GM12878 (cell line): ENCODE results near the gene CDCA7. TPM values are rescaled to one million over a fixed set of nuclear protein-coding genes. Genes with fewer than 3 reads are reported as not detected.

Experiments
- ATAC-seq: fragments of 200-7000 bp; cut with Tn5 transposase; 3 replicates; pipeline ENCODE4 v1.9.1; 2020; ENCODE audit warnings: mild to moderate bottlenecking, moderate library complexity
- BruUV-seq: library from RNA; stranded (reverse); fragments of 400-500 nt; replicated peaks from 2 replicates; lab custom pipeline; 2021; lab: Mats Ljungman, UMichigan
- CTCF ChIA-PET: fragments of 300-600 bp; sonication (Branson Sonifier 250); formaldehyde crosslinking; extraction: SDS; loops from one replicate; lab custom pipeline; 2021; ENCODE audit warnings: inconsistent platforms; lab: Yijun Ruan, JAX
- POLR2A ChIA-PET: fragments of 350-600 bp; formaldehyde crosslinking; extraction: SDS; loops from one replicate; lab custom pipeline; 2021; ENCODE audit warnings: inconsistent platforms; lab: Charles Lee
- RAD21 ChIA-PET: fragments of 300-600 bp; sonication (Branson Sonifier 250); formaldehyde crosslinking; loops from one replicate; lab custom pipeline; 2023; ENCODE audit warnings: antibody characterized with exemption; ENCODE audit not compliant: unreplicated experiment; lab: Charles Lee
- SMC1A ChIA-PET: fragments of 300-600 bp; sonication (Branson Sonifier 250); formaldehyde crosslinking; loops from one replicate; lab custom pipeline; 2023; ENCODE audit not compliant: unreplicated experiment, uncharacterized antibody; lab: Charles Lee
- DNase-seq: peaks from one replicate; pipeline ENCODE4 v3.0.0-alpha.2; 2011; ENCODE audit warnings: low read depth, low spot score
- FAIRE-seq: peaks from 3 replicates; lab custom pipeline; 2011; peaks lifted over from hg19 to GRCh38; lab: Jason Lieb, UNC
- H2AFZ ChIP-seq: 2 replicates; pipeline ENCODE4 v1.6.0; 2011; ENCODE audit warnings: low read depth, low read length, control low read depth; ENCODE audit not compliant: control insufficient read depth
- H3K27ac ChIP-seq: 2 replicates; pipeline ENCODE4 v1.5.1; 2011; ENCODE audit warnings: control low read depth; ENCODE audit not compliant: control insufficient read depth, insufficient read depth
- H3K27me3 ChIP-seq, 2 experiments: replicated peaks in 1 of 2; 2 replicates each; pipeline versions ENCODE4 v1.6.0 to v1.6.1; 2011; ENCODE audit warnings: low read length in 1 of 2; ENCODE audit not compliant: control insufficient read depth in 2 of 2, insufficient read depth in 2 of 2
- H3K36me3 ChIP-seq, 2 experiments: 2 replicates each; pipeline ENCODE4 v1.5.1; 2011; ENCODE audit warnings: low read length in 1 of 2; ENCODE audit not compliant: control insufficient read depth in 2 of 2, insufficient read depth in 2 of 2
- H3K4me1 ChIP-seq: 2 replicates; pipeline ENCODE4 v1.6.1; 2011; ENCODE audit warnings: mild to moderate bottlenecking, low read length, moderate library complexity, mixed read lengths; ENCODE audit not compliant: control insufficient read depth, insufficient read depth
- H3K4me2 ChIP-seq: 2 replicates; pipeline ENCODE4 v1.6.0; 2011; ENCODE audit warnings: control low read depth; ENCODE audit not compliant: control insufficient read depth, insufficient read depth
- H3K4me3 ChIP-seq: fragments of 200-600 bp; sonication (generic); 2 replicates; pipeline ENCODE4 v1.5.1; 2016
- H3K79me2 ChIP-seq: 2 replicates; pipeline ENCODE4 v1.6.0; 2011; ENCODE audit warnings: low read length; ENCODE audit not compliant: control insufficient read depth, insufficient read depth
- H3K9ac ChIP-seq: 2 replicates; pipeline ENCODE4 v1.8.0; 2011; ENCODE audit warnings: low read length, control low read depth, mixed read lengths; ENCODE audit not compliant: control insufficient read depth, insufficient read depth
- H3K9me3 ChIP-seq: replicated peaks from 3 replicates; pipeline ENCODE4 v1.5.1; 2011; ENCODE audit warnings: mild to moderate bottlenecking, low read length; ENCODE audit not compliant: control insufficient read depth, insufficient read depth
- H4K20me1 ChIP-seq: 2 replicates; pipeline ENCODE4 v1.6.0; 2011; ENCODE audit not compliant: control insufficient read depth, insufficient read depth
- BMI1 ChIP-seq: fragments of 450-650 bp; IDR thresholded peaks from 2 replicates; pipeline ENCODE4 v1.6.1; 2016; ENCODE audit warnings: mild to moderate bottlenecking, moderate library complexity, borderline replicate concordance
- CREB1 ChIP-seq: IDR thresholded peaks from 2 replicates; pipeline ENCODE4 v1.6.1; 2012; ENCODE audit warnings: low read depth, mild to moderate bottlenecking, inconsistent platforms
- CREM ChIP-seq: IDR thresholded peaks from 2 replicates; pipeline ENCODE4 v1.6.1; 2014; ENCODE audit warnings: antibody characterized with exemption, low read depth
- MXI1 ChIP-seq: fragments of 150-350 bp; IDR thresholded peaks from 2 replicates; pipeline ENCODE4 v1.6.1; 2011; ENCODE audit warnings: low read depth, mild to moderate bottlenecking, inconsistent platforms, low read length, improper control_type of control experiment
- NFXL1 ChIP-seq: fragments of 450-650 bp; IDR thresholded peaks from 2 replicates; pipeline ENCODE4 v1.6.1; 2017; ENCODE audit warnings: antibody characterized with exemption, mild to moderate bottlenecking, borderline replicate concordance
- NFYB ChIP-seq: IDR thresholded peaks from 2 replicates; pipeline ENCODE4 v1.6.1; 2011; ENCODE audit warnings: low read depth, mild to moderate bottlenecking, low read length, improper control_type of control experiment, moderate library complexity; ENCODE audit not compliant: insufficient read depth
- SIX5 ChIP-seq: IDR thresholded peaks from 2 replicates; pipeline ENCODE4 v1.6.1; 2011; ENCODE audit warnings: mild to moderate bottlenecking, low read depth, low read length, moderate library complexity; ENCODE audit not compliant: severe bottlenecking
- SMARCA5 ChIP-seq: fragments of 450-650 bp; IDR thresholded peaks from 2 replicates; pipeline ENCODE4 v1.6.1; 2017; ENCODE audit warnings: mild to moderate bottlenecking
- TARDBP ChIP-seq: IDR thresholded peaks from 2 replicates; pipeline ENCODE4 v1.6.1; 2016; ENCODE audit warnings: borderline replicate concordance
- ZZZ3 ChIP-seq: IDR thresholded peaks from 2 replicates; pipeline ENCODE4 v1.6.1; 2011; ENCODE audit warnings: low read depth; ENCODE audit not compliant: control insufficient read depth, insufficient read length
- WGBS: methylation state at CpG from one replicate; pipeline ENCODE4 v1.1.6; 2016; ENCODE audit warnings: low lambda C conversion rate; ENCODE audit not compliant: insufficient replicate concordance, insufficient coverage; ENCODE audit errors: missing lambda C conversion rate; 5-methylcytosine and 5-hydroxymethylcytosine counted together
- in situ Hi-C: fragments of 300-500 bp; cut with MboI; formaldehyde crosslinking; loops from 9 replicates; pipeline ENCODE4 v1.14.3; 2018; ENCODE audit warnings: mixed read lengths
- intact Hi-C: fragments of 100-400 bp; cut with micrococcal nuclease; formaldehyde crosslinking; loops from one replicate; pipeline ENCODE4 v1.14.2; 2022; ENCODE audit not compliant: unreplicated experiment
- polyA plus RNA-seq, 11 experiments: library from polyadenylated mRNA; depleted of rRNA in 4 of 11; unstranded in 6 of 11; stranded (reverse) in 5 of 11; fragments of >200 nt; fragmentation: Nextera tagmentation in 4 of 11; fragmentation: Illumina TruSeq in 1 of 11; extraction: Ambion mirVana in 4 of 11; extraction: Trizol in 1 of 11; gene quantifications; 1 replicate in 1 of 11; 2 replicates in 10 of 11; pipeline versions ENCODE4 v1.2.1 to v1.2.3, GENCODE V29; 2011 to 2016; ENCODE audit warnings: inconsistent platforms in 2 of 11, missing spikeins in 2 of 11, low read depth in 1 of 11
- total RNA-seq, 4 experiments: library from RNA; depleted of rRNA in 3 of 4; stranded (reverse); fragments of >200 nt in 3 of 4; fragmentation: Illumina TruSeq in 1 of 4; extraction: Trizol in 1 of 4; gene quantifications; 2 replicates each; pipeline versions ENCODE4 v1.2.1 to v1.2.3, GENCODE V29; 2013 to 2021
- TF ChIP-seq, protein P1 (sequence below): fragments of 450-650 bp; formaldehyde crosslinking; IDR thresholded peaks from 2 replicates; pipeline ENCODE4 v1.4.0; 2022; ENCODE audit warnings: mild to moderate bottlenecking, moderate library complexity
- TF ChIP-seq, protein P2 (sequence below): IDR thresholded peaks from 2 replicates; pipeline ENCODE4 v1.6.1; 2011; ENCODE audit warnings: low read depth, mild to moderate bottlenecking, low read length, moderate library complexity, borderline replicate concordance; ENCODE audit errors: extremely low read depth
- TF ChIP-seq, protein P3 (sequence below): fragments of 450-650 bp; formaldehyde crosslinking; IDR thresholded peaks from 2 replicates; pipeline ENCODE4 v1.4.0; 2020; ENCODE audit warnings: mild to moderate bottlenecking, moderate library complexity
- TF ChIP-seq, protein P4 (sequence below): fragments of 450-650 bp; IDR thresholded peaks from 2 replicates; pipeline ENCODE4 v1.6.1; 2017; ENCODE audit warnings: borderline replicate concordance
- TF ChIP-seq, protein P5 (sequence below): IDR thresholded peaks from 2 replicates; pipeline ENCODE4 v1.6.1; 2012; ENCODE audit warnings: low read length, inconsistent platforms

The CDCA7 gene
- total and polyA plus RNA-seq, 10 of the 15 experiments (the other 5 are each of a cell fraction or from before 2014, with no cell fraction given): 23.5 to 71.3 (median 40.8) TPM

DNA sequence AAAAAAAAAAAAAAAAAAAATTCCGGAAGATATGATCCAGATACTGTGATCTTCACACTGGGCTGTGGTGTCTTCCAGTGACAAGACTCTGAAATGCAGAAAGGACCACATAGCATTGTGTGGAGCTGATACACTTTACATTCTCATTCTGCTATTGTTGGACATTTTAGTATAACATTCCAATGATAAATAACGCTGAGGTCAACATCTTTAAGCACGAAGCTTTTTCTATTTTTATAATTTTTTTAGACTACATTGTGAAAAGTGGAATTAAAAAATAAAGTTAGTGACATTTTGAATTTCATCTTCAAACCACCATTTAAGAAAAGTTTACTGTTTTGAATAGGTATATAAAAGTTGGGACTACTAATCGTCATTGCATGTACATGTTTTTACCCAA lies 62.7 kb downstream of the CDCA7 start:
- BruUV-seq: no TSS peak
- no peaks in the 10 kb centered on the region for H4K20me1 ChIP-seq
- no peak for FAIRE-seq
- no peak for ATAC-seq
- no peak for DNase-seq
- H3K4me1 ChIP-seq: no peaks in the 10 kb centered on the region
- H3K4me2 ChIP-seq: no peak overlapping the region
- H3K9me3 ChIP-seq: no peaks in the 10 kb centered on the region
- ChIA-PET CTCF (interaction anchor here (0.9 kb wide), 1 partner anchor 15 kb away, joined by 3 read pairs; no protein-coding TSS in a partner anchor), POLR2A (interaction anchor here (0.6 to 0.7 kb wide), 2 partner anchors 47 to 316 kb away, joined by 4 to 5 read pairs; no protein-coding TSS in a partner anchor), RAD21 (no interaction called here), SMC1A (no interaction called here)
- H2AFZ ChIP-seq: no peak overlapping the region
- H3K79me2 ChIP-seq: no peaks in the 10 kb centered on the region
- H3K9ac ChIP-seq: no peak overlapping the region
- H3K36me3 ChIP-seq: no peaks in the 10 kb centered on the region
- 32% methylated on average over 4 of the region's 4 CpGs for WGBS
- no peak overlapping the region for H3K4me3 ChIP-seq
- in situ Hi-C loops: no loop called here
- intact Hi-C loops: no loop called here
- H3K27me3 ChIP-seq: peaks cover 0 to 3% of the 10 kb centered on the region in 2 experiments; a peak in 2 of 4 replicates
- H3K27ac ChIP-seq: no peak overlapping the region
- no peak for TF ChIP-seq CREB1
- TF ChIP-seq BMI1: no peak
- TF ChIP-seq, protein P1, sequence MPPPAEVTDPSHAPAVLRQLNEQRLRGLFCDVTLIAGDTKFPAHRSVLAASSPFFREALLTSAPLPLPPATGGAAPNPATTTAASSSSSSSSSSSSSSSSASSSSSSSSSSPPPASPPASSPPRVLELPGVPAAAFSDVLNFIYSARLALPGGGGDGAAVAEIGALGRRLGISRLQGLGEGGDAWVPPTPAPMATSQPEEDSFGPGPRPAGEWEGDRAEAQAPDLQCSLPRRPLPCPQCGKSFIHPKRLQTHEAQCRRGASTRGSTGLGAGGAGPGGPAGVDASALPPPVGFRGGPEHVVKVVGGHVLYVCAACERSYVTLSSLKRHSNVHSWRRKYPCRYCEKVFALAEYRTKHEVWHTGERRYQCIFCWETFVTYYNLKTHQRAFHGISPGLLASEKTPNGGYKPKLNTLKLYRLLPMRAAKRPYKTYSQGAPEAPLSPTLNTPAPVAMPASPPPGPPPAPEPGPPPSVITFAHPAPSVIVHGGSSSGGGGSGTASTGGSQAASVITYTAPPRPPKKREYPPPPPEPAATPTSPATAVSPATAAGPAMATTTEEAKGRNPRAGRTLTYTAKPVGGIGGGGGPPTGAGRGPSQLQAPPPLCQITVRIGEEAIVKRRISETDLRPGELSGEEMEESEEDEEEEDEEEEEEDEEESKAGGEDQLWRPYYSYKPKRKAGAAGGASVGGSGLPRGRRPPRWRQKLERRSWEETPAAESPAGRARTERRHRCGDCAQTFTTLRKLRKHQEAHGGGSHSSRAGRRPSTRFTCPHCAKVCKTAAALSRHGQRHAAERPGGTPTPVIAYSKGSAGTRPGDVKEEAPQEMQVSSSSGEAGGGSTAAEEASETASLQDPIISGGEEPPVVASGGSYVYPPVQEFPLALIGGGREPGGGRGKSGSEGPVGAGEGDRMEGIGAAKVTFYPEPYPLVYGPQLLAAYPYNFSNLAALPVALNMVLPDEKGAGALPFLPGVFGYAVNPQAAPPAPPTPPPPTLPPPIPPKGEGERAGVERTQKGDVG (CRISPR knock-in tag): no peak
- TF ChIP-seq, protein P2, sequence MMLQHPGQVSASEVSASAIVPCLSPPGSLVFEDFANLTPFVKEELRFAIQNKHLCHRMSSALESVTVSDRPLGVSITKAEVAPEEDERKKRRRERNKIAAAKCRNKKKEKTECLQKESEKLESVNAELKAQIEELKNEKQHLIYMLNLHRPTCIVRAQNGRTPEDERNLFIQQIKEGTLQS: no peak
- TF ChIP-seq, protein P3, sequence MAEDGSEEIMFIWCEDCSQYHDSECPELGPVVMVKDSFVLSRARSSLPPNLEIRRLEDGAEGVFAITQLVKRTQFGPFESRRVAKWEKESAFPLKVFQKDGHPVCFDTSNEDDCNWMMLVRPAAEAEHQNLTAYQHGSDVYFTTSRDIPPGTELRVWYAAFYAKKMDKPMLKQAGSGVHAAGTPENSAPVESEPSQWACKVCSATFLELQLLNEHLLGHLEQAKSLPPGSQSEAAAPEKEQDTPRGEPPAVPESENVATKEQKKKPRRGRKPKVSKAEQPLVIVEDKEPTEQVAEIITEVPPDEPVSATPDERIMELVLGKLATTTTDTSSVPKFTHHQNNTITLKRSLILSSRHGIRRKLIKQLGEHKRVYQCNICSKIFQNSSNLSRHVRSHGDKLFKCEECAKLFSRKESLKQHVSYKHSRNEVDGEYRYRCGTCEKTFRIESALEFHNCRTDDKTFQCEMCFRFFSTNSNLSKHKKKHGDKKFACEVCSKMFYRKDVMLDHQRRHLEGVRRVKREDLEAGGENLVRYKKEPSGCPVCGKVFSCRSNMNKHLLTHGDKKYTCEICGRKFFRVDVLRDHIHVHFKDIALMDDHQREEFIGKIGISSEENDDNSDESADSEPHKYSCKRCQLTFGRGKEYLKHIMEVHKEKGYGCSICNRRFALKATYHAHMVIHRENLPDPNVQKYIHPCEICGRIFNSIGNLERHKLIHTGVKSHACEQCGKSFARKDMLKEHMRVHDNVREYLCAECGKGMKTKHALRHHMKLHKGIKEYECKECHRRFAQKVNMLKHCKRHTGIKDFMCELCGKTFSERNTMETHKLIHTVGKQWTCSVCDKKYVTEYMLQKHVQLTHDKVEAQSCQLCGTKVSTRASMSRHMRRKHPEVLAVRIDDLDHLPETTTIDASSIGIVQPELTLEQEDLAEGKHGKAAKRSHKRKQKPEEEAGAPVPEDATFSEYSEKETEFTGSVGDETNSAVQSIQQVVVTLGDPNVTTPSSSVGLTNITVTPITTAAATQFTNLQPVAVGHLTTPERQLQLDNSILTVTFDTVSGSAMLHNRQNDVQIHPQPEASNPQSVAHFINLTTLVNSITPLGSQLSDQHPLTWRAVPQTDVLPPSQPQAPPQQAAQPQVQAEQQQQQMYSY (CRISPR knock-in tag): no peak
- TF ChIP-seq MXI1: no peak
- TF ChIP-seq TARDBP: no peak
- no peak for TF ChIP-seq SIX5
- no peak for TF ChIP-seq CREM
- TF ChIP-seq NFYB: no peak
- no peak for TF ChIP-seq ZZZ3
- TF ChIP-seq, protein P4, sequence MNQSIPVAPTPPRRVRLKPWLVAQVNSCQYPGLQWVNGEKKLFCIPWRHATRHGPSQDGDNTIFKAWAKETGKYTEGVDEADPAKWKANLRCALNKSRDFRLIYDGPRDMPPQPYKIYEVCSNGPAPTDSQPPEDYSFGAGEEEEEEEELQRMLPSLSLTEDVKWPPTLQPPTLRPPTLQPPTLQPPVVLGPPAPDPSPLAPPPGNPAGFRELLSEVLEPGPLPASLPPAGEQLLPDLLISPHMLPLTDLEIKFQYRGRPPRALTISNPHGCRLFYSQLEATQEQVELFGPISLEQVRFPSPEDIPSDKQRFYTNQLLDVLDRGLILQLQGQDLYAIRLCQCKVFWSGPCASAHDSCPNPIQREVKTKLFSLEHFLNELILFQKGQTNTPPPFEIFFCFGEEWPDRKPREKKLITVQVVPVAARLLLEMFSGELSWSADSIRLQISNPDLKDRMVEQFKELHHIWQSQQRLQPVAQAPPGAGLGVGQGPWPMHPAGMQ: no peak
- no peak for TF ChIP-seq NFXL1
- TF ChIP-seq, protein P5, sequence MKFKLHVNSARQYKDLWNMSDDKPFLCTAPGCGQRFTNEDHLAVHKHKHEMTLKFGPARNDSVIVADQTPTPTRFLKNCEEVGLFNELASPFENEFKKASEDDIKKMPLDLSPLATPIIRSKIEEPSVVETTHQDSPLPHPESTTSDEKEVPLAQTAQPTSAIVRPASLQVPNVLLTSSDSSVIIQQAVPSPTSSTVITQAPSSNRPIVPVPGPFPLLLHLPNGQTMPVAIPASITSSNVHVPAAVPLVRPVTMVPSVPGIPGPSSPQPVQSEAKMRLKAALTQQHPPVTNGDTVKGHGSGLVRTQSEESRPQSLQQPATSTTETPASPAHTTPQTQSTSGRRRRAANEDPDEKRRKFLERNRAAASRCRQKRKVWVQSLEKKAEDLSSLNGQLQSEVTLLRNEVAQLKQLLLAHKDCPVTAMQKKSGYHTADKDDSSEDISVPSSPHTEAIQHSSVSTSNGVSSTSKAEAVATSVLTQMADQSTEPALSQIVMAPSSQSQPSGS: no peak
- TF ChIP-seq SMARCA5: no peak
